Stimulated activated CD8-positive, alpha-beta memory T cell treated with anti-CD3 and anti-CD28 coated beads, Interleukin-2, amount 100 ng/mL, for 48 hours (primary cell): Measurements from ENCODE around the gene MRC2.
A peak's percentile ranks its signal among the peaks of the same experiment; 100 is the strongest.
"Not testable (repeated sequence)": the region's sequence is repeated elsewhere in the genome, so short reads cannot be mapped to it uniquely, and the experiment has no call there.

Experiments
- DNase-seq, 2 donors: peaks; one replicate each; pipeline ENCODE4 v3.0.0-alpha.2; 2020; ENCODE audit warnings: low read depth in 2 of 2

Gene MRC2, protein sequence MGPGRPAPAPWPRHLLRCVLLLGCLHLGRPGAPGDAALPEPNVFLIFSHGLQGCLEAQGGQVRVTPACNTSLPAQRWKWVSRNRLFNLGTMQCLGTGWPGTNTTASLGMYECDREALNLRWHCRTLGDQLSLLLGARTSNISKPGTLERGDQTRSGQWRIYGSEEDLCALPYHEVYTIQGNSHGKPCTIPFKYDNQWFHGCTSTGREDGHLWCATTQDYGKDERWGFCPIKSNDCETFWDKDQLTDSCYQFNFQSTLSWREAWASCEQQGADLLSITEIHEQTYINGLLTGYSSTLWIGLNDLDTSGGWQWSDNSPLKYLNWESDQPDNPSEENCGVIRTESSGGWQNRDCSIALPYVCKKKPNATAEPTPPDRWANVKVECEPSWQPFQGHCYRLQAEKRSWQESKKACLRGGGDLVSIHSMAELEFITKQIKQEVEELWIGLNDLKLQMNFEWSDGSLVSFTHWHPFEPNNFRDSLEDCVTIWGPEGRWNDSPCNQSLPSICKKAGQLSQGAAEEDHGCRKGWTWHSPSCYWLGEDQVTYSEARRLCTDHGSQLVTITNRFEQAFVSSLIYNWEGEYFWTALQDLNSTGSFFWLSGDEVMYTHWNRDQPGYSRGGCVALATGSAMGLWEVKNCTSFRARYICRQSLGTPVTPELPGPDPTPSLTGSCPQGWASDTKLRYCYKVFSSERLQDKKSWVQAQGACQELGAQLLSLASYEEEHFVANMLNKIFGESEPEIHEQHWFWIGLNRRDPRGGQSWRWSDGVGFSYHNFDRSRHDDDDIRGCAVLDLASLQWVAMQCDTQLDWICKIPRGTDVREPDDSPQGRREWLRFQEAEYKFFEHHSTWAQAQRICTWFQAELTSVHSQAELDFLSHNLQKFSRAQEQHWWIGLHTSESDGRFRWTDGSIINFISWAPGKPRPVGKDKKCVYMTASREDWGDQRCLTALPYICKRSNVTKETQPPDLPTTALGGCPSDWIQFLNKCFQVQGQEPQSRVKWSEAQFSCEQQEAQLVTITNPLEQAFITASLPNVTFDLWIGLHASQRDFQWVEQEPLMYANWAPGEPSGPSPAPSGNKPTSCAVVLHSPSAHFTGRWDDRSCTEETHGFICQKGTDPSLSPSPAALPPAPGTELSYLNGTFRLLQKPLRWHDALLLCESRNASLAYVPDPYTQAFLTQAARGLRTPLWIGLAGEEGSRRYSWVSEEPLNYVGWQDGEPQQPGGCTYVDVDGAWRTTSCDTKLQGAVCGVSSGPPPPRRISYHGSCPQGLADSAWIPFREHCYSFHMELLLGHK (N-terminal part only)

DNA sequence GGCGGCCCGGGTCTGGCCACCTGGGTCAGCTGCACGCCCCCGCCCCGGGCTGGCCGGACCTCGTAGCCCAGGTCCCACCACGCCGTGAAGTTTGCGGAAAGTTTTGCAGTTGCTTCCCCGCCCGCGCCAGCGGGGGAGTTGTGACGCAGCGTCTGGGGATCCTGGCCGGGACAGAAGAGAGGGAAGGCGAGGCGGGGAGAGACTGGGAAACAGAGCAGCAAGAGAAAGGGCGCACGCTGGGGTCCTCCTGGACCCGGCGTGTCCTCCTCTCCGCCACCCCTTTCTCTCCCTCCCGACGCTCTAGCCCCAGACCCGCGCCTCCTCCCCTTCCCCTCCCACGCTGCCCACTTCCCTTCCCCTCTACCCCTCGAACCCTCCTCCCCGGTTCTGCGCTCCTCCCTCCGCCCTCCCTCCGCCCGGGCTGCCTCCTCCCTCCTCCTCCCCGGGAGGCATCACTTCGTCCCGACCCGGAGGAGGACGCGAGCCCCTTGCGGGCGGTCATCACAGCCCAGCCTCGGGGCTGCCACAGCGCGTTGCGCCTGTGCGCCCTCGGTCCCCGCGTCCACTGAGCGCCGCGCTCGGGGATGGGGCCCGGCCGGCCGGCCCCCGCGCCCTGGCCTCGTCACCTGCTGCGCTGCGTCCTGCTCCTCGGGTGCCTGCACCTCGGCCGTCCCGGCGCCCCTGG is at the start of gene MRC2:
TSS of gene MRC2 (plus strand) at position 452 of the 685 bp plus-strand sequence. CDS start at position 585, 133 bp downstream.
- peak; percentile 34 to 46 for DNase-seq

DNA sequence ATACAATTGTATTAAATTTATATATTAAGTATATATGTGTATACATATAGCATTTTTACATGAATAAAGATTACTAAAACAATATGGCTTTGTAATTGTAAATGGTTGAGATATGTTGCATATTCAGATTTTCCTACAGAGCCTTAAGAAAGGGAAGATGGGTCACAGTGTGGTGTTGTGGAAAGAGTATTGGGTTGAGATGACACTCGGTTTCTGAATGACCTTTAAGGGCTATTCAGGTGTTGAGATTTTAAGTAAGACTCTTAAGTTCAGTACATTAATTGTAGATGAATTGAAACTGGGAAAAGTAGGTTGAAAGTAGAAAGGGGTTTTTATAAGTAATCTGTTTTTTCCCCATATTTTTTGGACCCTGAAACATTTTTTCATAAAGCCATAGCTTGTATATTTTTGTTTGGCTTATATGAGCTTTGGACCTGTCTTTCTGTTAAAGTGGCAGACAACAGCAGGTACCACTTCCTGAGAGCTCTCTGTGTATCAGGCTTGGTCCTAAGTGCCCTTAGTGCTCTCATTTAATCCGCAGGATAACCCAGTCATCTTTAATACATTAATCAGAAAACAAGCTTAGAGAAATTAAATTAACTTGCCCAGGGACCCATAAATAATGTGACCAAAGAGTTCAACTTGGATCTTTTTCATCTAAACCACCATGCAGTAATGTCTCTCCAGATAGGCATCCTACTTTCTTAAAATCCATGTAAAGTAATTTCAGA is 48.5 kb upstream of the MRC2 start:
- DNase-seq = no peak

DNA sequence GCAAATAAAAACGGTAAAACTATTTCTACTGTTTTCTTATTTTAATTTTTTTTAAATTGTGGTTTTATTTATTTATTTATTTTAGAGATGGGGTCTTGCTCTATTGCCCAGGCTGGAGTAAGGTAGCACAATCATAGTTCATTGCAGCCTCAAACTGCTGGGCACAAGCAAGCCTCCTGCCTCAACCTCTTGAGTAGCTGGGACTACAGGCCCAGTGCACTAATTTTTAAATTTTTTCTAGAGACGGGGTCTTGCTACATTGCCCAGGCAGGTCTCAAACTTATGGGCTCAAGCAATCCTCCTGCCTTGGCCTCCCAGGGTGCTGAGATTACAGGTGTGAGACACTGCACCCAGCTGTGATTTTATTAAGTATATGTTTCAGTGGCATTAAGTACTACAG is 46.5 kb upstream of the MRC2 start:
- no peak for DNase-seq

DNA sequence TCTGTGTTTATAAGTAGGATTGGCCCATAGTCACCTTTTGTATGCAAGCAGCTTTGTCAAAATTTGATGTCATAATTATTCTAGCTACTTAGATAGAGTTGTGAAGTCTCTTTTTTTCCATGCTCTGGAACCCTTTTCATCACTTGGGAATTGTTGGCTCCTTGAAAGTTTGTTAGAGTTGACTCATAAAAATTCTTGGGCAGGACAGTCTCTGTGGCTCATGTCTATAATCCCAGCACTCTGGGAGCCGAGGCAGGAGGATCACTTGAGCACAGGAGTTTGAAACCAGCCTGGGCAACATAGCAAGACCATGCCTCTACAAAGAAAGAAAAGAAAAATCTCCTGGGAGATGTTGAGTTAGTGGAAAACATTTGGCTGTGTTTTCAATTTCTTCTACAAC is 45.7 kb upstream of the MRC2 start:
- no peak for DNase-seq

DNA sequence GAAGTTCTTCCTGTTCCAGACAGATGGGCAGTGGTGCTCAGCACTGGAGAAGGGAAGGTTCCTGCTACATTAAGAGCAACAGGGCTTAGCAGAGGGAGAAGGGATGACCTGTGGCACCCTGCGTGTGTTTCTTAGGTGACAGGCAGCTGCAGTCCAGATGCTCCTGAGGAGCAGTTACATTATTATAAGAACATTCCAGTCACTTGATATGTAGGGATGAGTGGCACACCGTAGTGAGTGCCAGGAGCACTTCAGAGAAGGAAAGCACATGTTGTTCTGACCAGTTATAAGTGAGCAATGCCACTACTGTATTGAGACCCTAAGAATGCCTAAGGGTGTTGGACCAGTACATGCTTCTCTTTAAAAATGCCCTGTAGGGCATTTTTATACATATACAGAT is 39.9 kb upstream of the MRC2 start:
- no peak for DNase-seq

DNA sequence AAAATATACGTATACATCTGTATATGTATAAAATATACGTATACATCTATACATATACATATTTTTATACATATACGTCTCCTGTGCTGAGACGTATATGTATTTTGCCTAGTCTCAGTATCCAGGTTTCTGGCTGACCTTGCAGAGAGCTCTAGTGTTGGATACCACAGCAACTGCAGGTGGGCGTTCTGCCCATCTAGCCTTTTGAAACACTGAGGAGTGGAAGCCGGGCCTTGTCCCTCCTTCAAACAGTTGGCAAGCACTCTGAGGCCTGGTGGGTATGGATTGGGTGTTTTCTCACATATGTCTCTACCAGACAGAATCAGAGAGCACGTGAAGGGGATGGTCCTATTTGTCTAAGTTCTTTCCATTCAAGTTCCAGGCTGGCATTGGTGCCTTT is 39.4 kb upstream of the MRC2 start:
- DNase-seq = no peak

DNA sequence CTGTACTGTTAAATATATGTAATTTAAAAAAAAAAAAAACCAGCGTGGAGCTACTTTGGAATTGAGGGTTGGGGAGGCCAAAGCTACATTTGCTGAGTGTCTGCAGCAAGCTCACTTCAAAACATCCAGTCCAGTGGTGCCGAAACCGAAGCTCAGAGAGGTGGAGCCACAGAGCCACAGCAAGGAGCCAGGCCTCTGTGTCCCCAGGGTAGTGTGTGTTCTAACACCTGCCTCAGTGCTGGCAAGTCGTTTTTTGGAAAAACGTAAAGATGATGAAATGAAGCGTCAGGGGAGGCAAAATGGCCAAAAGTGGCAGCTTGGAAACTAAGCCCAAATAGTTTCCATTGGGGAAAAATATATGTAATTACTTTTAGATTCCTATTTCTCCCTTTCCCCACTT is 36.1 kb upstream of the MRC2 start:
- no peak for DNase-seq

DNA sequence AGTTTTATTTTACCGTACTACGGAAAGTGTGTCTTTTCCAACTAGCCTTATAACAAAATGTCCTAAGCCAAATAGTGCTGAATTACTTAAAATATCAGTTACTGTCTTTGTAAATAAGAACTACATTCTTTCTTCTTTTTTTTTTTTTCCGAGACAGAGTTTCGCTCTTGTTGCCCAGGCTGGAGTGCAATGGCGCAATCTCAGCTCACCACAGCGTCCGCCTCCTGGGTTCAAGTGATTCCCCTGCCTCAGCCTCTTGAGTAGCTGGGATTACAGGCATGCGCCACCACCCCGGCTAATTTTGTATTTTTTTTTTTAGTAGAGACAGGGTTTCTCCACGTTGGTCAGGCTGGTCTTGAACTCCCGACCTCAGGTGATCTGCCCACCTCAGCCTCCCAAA is 35.6 kb upstream of the MRC2 start:
- DNase-seq = not testable (repeated sequence)

DNA sequence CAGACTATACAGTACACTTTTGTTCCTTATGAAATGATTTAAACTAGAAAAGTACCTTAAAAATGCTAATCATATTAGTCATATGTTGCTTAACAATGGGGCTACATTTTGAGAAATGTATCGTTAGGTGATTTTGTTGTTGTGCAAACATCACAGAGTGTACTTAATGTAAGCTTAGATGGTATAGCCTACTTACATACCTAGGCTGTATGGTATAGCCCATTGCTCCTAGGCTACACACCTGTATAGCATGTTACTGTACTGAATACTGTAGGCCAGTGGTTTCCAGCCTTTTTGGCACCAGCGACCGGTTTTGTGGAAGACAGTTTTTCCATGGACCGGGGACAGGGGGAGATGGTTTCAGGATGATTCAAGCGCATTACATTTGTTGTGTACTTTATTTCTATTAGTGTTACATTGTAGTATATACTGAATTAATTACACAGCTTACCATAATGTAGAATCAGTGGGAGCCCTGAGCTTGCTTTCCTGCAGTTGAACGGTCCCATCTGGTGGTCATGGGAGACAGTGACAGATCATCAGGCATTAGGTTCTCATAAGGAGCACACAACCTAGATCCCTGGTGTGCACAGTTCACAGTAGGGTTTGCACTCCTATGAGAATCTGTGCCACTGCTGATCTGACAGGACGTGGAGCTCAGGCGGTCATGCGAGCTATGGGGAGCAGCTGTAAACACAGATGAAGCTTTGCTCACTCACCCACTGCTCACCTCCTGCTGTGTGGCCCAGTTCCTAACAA is 35.0 kb upstream of the MRC2 start:
- no peak for DNase-seq

DNA sequence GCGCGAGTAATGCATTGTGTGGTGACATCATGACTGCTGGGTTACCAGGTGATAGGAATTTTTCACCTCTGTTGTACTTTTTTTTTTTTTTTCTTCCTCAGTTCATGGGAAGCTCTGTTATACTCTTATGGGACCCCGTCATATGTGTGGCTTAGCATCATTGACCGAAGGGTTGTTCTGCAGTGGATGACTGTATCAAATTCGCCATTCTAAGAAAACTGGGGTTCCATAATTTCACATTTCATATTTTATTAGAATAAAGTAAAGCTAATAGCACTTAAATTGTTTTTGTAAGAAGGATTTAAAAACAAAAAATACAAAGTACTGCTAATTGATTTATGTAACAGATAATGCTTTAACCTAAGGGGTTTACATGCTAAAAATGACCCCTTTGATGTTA is 32.0 kb upstream of the MRC2 start:
- no peak for DNase-seq

DNA sequence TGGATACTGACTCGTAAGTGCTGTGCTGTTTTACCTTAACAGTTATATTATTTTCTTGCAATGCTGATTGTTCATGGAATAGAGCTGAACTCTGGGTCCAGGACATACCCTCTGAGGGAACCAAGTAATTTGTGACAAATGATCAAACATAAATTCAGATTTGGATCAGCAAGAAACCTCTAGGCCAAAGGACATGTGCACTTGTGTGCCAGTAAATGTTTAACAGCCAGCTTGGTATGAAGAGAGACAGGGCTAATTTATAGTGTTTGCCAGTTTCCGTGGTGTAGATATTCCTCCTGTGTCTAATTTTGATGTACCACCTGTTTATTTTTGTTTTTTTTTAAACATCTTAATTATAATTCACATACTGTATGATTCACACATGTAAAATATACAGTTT is 30.8 kb upstream of the MRC2 start:
- no peak for DNase-seq

DNA sequence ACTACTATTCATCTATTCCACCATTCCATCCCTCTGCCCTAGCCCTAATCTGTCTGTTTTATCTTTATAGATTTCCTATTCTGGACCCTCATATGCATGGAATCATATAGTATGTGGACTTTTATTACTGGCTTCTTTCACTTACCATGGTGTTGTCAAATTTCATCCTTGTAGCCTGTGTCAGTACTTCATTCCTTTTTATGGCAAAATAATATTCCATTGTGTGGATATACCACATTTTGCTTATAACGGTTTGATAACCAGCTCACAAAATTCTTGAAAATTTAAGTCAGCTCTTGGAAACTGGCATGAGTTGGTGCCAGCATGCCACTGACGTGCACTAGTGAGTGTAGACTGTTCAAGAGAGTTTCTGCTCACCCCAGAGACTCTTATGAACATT is 30.3 kb upstream of the MRC2 start:
- DNase-seq = no peak

DNA sequence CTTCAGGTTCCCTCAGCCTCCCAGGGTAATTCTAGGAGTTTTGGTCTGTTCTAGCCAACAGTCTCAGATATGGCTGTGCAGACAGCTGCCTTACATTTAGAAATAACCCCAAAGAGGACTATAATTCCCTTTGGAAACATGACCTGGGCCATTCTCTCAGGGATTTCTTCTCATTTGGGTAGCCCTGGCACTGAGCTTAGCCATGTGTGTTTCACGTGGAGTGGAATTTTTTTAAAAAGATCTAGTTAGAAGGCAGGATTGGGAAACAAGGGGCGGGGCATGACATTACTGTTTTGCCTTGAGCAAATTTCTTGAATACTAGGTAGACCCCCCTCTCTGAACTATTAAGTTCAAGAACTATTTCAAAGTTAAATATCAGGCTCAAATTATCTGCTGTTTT is 29.6 kb upstream of the MRC2 start:
- DNase-seq = no peak

DNA sequence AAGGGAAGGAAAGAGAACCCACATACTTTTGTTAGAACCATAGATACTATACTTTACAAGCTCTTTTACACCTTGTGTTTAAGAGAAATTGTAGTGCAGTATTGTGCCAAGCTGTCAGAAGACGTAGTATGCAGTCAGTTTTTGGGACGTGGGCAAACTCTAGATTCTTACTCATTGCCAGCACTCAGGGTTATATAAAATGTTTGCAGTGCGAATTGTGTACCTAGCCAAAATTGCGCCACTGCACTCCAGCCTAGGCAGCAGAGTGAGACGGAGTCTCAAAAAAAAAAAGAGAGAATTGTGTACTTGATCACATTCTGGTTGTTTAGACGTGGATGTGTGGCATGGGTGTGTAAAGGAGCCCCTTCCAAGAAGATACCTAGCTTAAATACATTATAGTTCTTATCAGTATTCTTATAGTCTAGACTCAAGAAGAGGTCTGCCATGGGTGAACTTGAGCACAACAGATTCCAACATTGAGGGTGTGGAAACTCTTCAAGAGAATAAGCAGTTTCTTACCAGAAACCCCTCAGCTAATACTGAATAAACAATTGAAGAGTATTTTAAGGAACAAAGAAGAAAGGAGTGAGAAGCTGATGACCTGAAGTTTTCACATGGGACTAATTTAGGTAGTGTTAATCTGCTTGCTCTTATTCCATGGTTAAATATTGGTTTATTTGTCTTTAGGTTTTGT is 27.4 kb upstream of the MRC2 start:
- no peak for DNase-seq

DNA sequence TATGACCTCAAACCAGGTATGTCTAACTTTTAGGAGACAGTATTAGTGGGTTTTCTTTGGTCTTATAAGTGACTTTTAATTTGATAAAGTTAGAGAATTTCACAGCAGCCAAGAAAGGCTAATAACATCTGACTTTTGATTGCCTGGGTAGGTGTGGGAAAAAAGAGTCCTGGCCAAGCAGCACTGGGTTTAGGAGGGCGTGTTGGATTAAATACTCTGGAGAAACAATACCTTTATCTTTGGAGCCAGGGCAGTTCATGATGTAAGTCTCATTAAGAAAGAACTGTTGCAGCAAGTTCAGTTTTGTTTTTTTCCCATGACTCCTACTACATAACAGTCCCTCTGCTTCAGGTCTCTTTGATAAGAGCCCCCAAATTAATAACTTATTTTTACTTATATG is 26.7 kb upstream of the MRC2 start:
- DNase-seq = no peak

DNA sequence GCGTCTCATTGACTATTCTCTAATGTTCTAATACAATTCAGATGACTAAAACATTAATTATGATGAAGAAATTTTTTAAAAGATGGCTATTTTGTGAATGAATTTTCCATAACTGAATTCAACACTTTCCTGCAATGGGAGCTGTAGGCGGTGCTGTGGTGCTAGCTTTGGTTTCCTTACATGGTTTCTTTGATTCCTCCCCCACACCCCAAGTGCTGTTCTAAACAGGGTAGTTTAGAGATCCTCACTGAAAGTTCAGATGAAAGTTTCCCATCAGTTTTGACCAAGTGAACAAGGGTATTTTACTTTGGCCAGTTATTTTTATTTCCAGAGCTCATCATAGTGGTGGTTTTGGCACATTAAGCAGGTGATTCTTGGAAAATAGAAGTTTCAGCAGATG is 26.0 kb upstream of the MRC2 start:
- no peak for DNase-seq

DNA sequence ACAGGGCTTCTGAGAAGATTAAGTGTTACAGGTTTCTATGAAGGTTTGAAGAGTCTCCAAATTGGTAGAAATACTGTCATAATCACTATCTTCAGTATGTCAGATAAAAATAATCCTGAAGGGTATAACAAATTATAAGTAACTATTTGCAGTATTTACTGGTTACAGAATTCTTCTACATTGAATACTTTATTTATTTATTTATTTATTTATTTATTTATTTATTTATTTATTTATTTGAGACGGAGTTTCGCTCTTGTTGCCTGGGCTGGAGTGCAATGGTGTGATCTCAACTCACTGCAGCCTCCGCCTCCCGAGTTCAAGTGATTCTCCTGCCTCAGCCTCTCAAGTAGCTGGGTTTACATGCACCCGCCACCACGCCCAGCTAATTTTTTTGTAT is 23.7 kb upstream of the MRC2 start:
- not testable (repeated sequence) for DNase-seq

DNA sequence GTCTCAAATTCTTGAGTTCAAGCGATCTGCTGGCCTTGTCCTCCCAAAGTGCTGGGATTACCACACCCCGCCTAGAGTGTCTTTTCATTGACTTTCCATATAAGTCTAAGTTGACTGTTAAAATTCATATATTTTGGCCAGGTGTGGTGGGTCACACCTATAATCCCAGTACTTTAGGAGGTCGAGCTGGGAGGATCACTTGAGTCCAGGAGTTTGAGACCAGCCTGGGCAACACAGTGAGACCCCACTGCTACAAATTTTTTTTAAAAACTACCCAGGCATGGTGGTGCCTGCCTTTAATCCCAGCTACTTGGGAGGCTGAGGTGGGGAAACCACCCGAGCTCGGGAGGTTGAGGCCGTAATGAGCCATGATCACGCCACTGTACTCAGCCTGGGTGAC is 21.9 kb upstream of the MRC2 start:
- DNase-seq = no peak

DNA sequence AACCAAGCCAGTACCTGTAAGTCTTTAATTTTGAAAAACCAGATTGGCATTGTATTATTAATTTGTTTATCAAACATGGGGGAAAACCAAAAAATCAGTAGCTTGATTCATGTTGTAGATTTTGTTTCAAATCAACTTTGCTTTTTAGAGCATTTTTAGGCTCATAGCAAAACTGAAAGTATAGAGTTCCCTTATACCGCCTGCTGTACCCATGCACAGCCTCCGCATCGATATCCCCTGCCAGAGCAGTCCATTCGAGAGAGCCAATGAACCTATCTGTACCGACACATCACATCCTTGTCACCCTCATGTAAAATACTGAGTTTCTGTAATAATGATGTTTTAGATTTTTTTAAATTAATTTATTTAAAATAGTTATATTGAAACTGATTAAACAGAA is 16.2 kb upstream of the MRC2 start:
- no peak for DNase-seq

DNA sequence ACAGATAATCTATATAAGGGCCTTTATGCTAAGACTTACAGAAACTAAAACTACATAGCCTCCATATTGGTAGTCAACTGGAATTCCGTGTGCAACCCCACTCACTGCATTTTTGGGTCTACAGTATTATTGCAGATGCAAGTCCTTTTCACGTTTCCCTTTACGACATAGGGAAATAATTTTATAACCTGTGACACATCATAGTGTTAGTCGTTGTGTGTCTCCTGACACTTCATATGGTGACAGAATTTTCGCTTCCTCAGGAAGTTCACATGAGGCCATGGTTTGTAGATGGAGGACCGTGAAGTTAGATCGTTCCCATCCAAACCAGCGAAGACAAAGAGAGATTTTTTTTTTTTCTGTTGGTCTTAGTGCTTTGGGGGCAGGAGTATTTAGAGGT is 15.7 kb upstream of the MRC2 start:
- no peak for DNase-seq
